Naive thymus-derived CD4-positive, alpha-beta T cell (primary cell): ENCODE results near the gene U2AF2. TPM values are rescaled to one million over a fixed set of nuclear protein-coding genes. Genes with fewer than 3 reads are reported as not detected.

Experiments used
- ATAC-seq: fragments of 150-1000 bp; cut with Tn5 transposase; 2 replicates; pipeline ENCODE4 v1.10.0; 2021; ENCODE audit warnings: mild to moderate bottlenecking, moderate library complexity
- CTCF ChIA-PET: fragments of 350-600 bp; sonication (Branson Sonifier 250); formaldehyde crosslinking; loops from one replicate; lab custom pipeline; 2021; ENCODE audit warnings: antibody characterized with exemption; lab: Charles Lee
- POLR2A ChIA-PET: fragments of 350-600 bp; sonication (Branson Sonifier 250); formaldehyde crosslinking; loops from one replicate; lab custom pipeline; 2021; ENCODE audit warnings: antibody characterized with exemption, inconsistent platforms; lab: Charles Lee
- DNase-seq, 9 donors: peaks; one replicate each; pipeline versions ENCODE4 v3.0.0 to v3.0.0-alpha.2; 2020 to 2022; ENCODE audit warnings: mixed read lengths in 1 of 9
- H3K27ac ChIP-seq: one replicate; pipeline ENCODE4 v1.7.0; 2013; ENCODE audit warnings: mild to moderate bottlenecking, low read depth, low read length, moderate library complexity
- H3K27me3 ChIP-seq, 2 donors: one replicate each; pipeline ENCODE4 v1.7.0; 2013; ENCODE audit warnings: low read length in 2 of 2, mild to moderate bottlenecking in 2 of 2, moderate library complexity in 2 of 2; ENCODE audit not compliant: control insufficient read depth in 2 of 2, insufficient read depth in 2 of 2
- H3K36me3 ChIP-seq, 3 experiments: 1 replicate in 2 of 3; 2 replicates in 1 of 3; pipeline ENCODE4 v1.7.0; 2013; ENCODE audit warnings: low read length in 3 of 3, mild to moderate bottlenecking in 3 of 3, moderate library complexity in 1 of 3; ENCODE audit not compliant: insufficient read depth in 3 of 3, control insufficient read depth in 2 of 3
- H3K4me1 ChIP-seq, 2 donors: one replicate each; pipeline ENCODE4 v1.7.0; 2013; ENCODE audit warnings: low read length in 2 of 2, mild to moderate bottlenecking in 2 of 2, moderate library complexity in 1 of 2; ENCODE audit not compliant: control insufficient read depth in 2 of 2, insufficient read depth in 2 of 2
- H3K4me3 ChIP-seq: 2 replicates; pipeline ENCODE4 v1.7.0; 2013; ENCODE audit warnings: mild to moderate bottlenecking, low read length
- H3K9me3 ChIP-seq, 3 experiments: 1 replicate in 2 of 3; 2 replicates in 1 of 3; pipeline ENCODE4 v1.7.0; 2013; ENCODE audit warnings: low read length in 3 of 3; ENCODE audit not compliant: control insufficient read depth in 2 of 3
- H3K27ac Mint-ChIP-seq, 9 donors: one replicate each; pipeline ENCODE4 v1.8.0; 2020 to 2022; ENCODE audit warnings: mixed read lengths in 9 of 9, mild to moderate bottlenecking in 8 of 9, moderate library complexity in 5 of 9, inconsistent platforms in 2 of 9
- H3K27me3 Mint-ChIP-seq, 5 donors: one replicate each; pipeline ENCODE4 v1.8.0; 2021 to 2022; ENCODE audit warnings: mixed read lengths in 5 of 5, mild to moderate bottlenecking in 1 of 5
- H3K36me3 Mint-ChIP-seq, 5 donors: one replicate each; pipeline ENCODE4 v1.8.0; 2020 to 2022; ENCODE audit warnings: mixed read lengths in 5 of 5, mild to moderate bottlenecking in 3 of 5, inconsistent platforms in 1 of 5
- H3K4me1 Mint-ChIP-seq, 7 donors: one replicate each; pipeline ENCODE4 v1.8.0; 2020 to 2022; ENCODE audit warnings: mixed read lengths in 7 of 7, mild to moderate bottlenecking in 3 of 7, inconsistent platforms in 1 of 7
- H3K4me3 Mint-ChIP-seq, 10 donors: one replicate each; pipeline ENCODE4 v1.8.0; 2020 to 2022; ENCODE audit warnings: mild to moderate bottlenecking in 10 of 10, mixed read lengths in 10 of 10, moderate library complexity in 6 of 10, inconsistent platforms in 2 of 10
- H3K9me3 Mint-ChIP-seq, 11 donors: one replicate each; pipeline ENCODE4 v1.8.0; 2020 to 2022; ENCODE audit warnings: mixed read lengths in 11 of 11, mild to moderate bottlenecking in 4 of 11, inconsistent platforms in 1 of 11, moderate library complexity in 1 of 11
- intact Hi-C, 2 donors: fragments of 100-400 bp; cut with micrococcal nuclease; formaldehyde crosslinking; loops; one replicate each; pipeline ENCODE4 v1.15.1; 2023
- polyA plus RNA-seq, 2 donors: library from polyadenylated mRNA; unstranded; fragments of 300-500 nt; fragmentation: Illumina TruSeq; gene quantifications; one replicate each; pipeline ENCODE4 v1.2.3, GENCODE V29; 2021
- total RNA-seq, 6 experiments: library from RNA in 5 of 6; stranded (reverse) in 5 of 6; gene quantifications; 1 replicate in 5 of 6; 2 replicates in 1 of 6; pipeline ENCODE4 v1.2.3 and lab custom pipeline; 2021 to 2026

Gene U2AF2
- total and polyA plus RNA-seq, 7 experiments from 2014 or later: 5.7 to 284 (median 256) TPM

- ChIA-PET CTCF (interaction anchor here (2.7 kb wide), 1 partner anchor 18 kb away, joined by 17 read pairs; no protein-coding TSS in a partner anchor), POLR2A (interaction anchor here (1.0 to 9.2 kb wide), 2 partner anchors 8 to 14 kb away, joined by 3 to 154 read pairs; no protein-coding TSS in a partner anchor)
- Histone ChIP-seq H3K9me3 (no peaks in the 10 kb centered on the region), H3K4me1 (peaks cover 7 to 15% of the 10 kb centered on the region in 2 donors), H3K4me3 (no peak overlapping the region), H3K36me3 (peaks cover 0 to 6% (median 0%) of the 10 kb centered on the region in 3 experiments), H3K27me3 (no peaks in the 10 kb centered on the region), H3K27ac (no peak overlapping the region)
- H3K36me3 Mint-ChIP-seq: peaks cover 0 to 8% (median 0%) of the 10 kb centered on the region in 5 donors
- ATAC-seq (no peak), DNase-seq (no peak)
- H3K9me3 Mint-ChIP-seq: peaks cover 0 to 10% (median 0%) of the 10 kb centered on the region in 11 donors
- peak overlapping the region in 6 of 9 donors; percentile 34 to 83 (median 58) for H3K27ac Mint-ChIP-seq
- peaks cover 13 to 46% (median 27%) of the 10 kb centered on the region in 7 donors for H3K4me1 Mint-ChIP-seq
- H3K4me3 Mint-ChIP-seq: peak overlapping the region; percentile 10 to 90 (median 61)
- intact Hi-C loops: loop anchor here (5.0 to 10.0 kb wide), 4 partner anchors 243 to 1485 kb away; partner anchors contain the start of genes LENG9 (in 1 of the 2), UBE2S (in 1 of the 2) and ZSCAN5A (in 1 of the 2)
- H3K27me3 Mint-ChIP-seq: peaks cover 0 to 2% (median 0%) of the 10 kb centered on the region in 5 donors
These were observed 4.7 kb upstream of the U2AF2 start for GRCh38 chr19:55650126-55650557.

DNA sequence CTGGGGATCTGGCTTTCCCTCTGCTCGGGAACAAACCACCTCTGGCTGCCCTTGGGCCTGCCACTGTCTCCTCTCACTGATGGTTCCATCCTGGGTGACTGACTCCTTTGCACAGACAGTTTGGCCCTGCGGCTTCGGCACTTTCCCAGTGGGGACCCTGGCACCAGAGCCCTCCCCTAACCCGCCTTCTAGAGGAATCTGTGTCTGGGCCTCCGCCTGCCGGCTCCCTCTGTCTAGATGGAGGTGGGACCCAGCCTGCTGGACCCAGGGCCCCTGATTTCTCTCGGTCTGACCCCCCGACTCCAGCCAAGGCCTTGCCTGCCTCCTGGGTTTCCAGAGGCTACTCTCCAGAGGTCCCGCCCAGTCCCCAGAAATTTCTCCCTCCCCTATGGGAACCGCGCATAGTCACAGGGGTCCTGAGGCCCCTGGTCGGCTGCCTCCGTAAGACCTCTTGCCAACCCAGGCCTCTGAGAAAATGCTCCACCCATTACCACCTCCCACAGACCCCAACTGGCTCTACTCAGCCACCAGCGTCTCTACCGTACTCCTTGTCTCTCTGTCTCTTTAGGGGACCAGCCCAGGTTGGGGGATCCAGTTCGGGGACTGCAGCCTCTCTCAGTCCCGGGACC lies 4.1 kb upstream of the U2AF2 start:
- POLR2A ChIA-PET: interaction anchor here (1.0 to 9.2 kb wide), 2 partner anchors 8 to 15 kb away, joined by 3 to 154 read pairs; no protein-coding TSS in a partner anchor
- Mint-ChIP-seq H3K9me3 (peaks cover 0 to 10% (median 0%) of the 10 kb centered on the region in 11 donors), H3K36me3 (peaks cover 0 to 7% (median 0%) of the 10 kb centered on the region in 5 donors), H3K4me1 (peaks cover 13 to 43% (median 23%) of the 10 kb centered on the region in 7 donors), H3K4me3 (peak overlapping the region in 9 of 10 donors; percentile 10 to 90 (median 63)), H3K27me3 (peaks cover 0 to 2% (median 0%) of the 10 kb centered on the region in 5 donors), H3K27ac (peak overlapping the region in 6 of 9 donors; percentile 34 to 83 (median 49))
- Histone ChIP-seq H3K27ac (no peak overlapping the region), H3K36me3 (no peaks in the 10 kb centered on the region), H3K9me3 (no peaks in the 10 kb centered on the region), H3K27me3 (no peaks in the 10 kb centered on the region), H3K4me3 (no peak overlapping the region), H3K4me1 (peaks cover 9 to 16% of the 10 kb centered on the region in 2 donors)
- intact Hi-C loops: loop anchor here (5.0 to 10.0 kb wide), 4 partner anchors 243 to 1486 kb away; partner anchors contain the start of genes LENG9 (in 1 of the 2), UBE2S (in 1 of the 2) and ZSCAN5A (in 1 of the 2)
- DNase-seq: no peak
- ATAC-seq: no peak
- CTCF ChIA-PET: interaction anchor here (2.7 kb wide), 1 partner anchor 18 kb away, joined by 17 read pairs; no protein-coding TSS in a partner anchor

GRCh38 chr19:55651236-55651635 lies 3.6 kb upstream of the U2AF2 start:
- Histone ChIP-seq H3K4me3 (no peak overlapping the region), H3K4me1 (peaks cover 14 to 21% of the 10 kb centered on the region in 2 donors), H3K9me3 (no peaks in the 10 kb centered on the region), H3K36me3 (no peaks in the 10 kb centered on the region), H3K27ac (no peak overlapping the region), H3K27me3 (no peaks in the 10 kb centered on the region)
- ATAC-seq (no peak), DNase-seq (no peak)
- H3K27ac Mint-ChIP-seq: peak overlapping the region in 4 of 9 donors; percentile 7 to 80 (median 35)
- H3K36me3 Mint-ChIP-seq: peaks cover 0 to 12% (median 0%) of the 10 kb centered on the region in 5 donors
- peaks cover 17 to 47% (median 27%) of the 10 kb centered on the region in 7 donors for H3K4me1 Mint-ChIP-seq
- ChIA-PET POLR2A (no interaction called here), CTCF (no interaction called here)
- intact Hi-C loops: loop anchor here (5.0 to 10.0 kb wide), 4 partner anchors 244 to 1486 kb away; partner anchors contain the start of genes LENG9 (in 1 of the 2), UBE2S (in 1 of the 2) and ZSCAN5A (in 1 of the 2)
- H3K4me3 Mint-ChIP-seq: peak overlapping the region in 2 of 10 donors; percentile 56 to 63
- H3K27me3 Mint-ChIP-seq: peaks cover 0 to 2% (median 0%) of the 10 kb centered on the region in 5 donors
- H3K9me3 Mint-ChIP-seq: peaks cover 0 to 10% (median 0%) of the 10 kb centered on the region in 11 donors

- intact Hi-C loops: loop anchor here (1.0 to 10.0 kb wide), 5 partner anchors 20 to 1488 kb away; partner anchors contain the start of genes LENG9 (in 1 of the 2), UBE2S (in 1 of the 2) and ZSCAN5A (in 1 of the 2)
- Histone ChIP-seq H3K4me1 (peaks cover 24 to 30% of the 10 kb centered on the region in 2 donors), H3K9me3 (no peaks in the 10 kb centered on the region), H3K27me3 (no peaks in the 10 kb centered on the region), H3K4me3 (no peak overlapping the region), H3K36me3 (peaks cover 0 to 8% (median 0%) of the 10 kb centered on the region in 3 experiments), H3K27ac (no peak overlapping the region)
- Mint-ChIP-seq H3K9me3 (peaks cover 0 to 10% (median 0%) of the 10 kb centered on the region in 11 donors), H3K4me3 (peak overlapping the region in 9 of 10 donors; percentile 14 to 83 (median 40)), H3K27ac (peak overlapping the region in 4 of 9 donors; percentile 11 to 71 (median 53)), H3K4me1 (peaks cover 25 to 50% (median 32%) of the 10 kb centered on the region in 7 donors), H3K27me3 (peaks cover 0 to 2% (median 0%) of the 10 kb centered on the region in 5 donors), H3K36me3 (peaks cover 0 to 18% (median under 1%) of the 10 kb centered on the region in 5 donors)
- DNase-seq (peak in 1 of 9 donors; percentile 49), ATAC-seq (no peak)
- ChIA-PET CTCF (interaction anchor here (0.7 to 1.5 kb wide), 3 partner anchors 16 to 152 kb away, joined by 4 to 8 read pairs (median 7); no protein-coding TSS in a partner anchor), POLR2A (interaction anchor here (0.7 to 1.9 kb wide), 4 partner anchors 10 to 371 kb away, joined by 3 to 8 read pairs (median 4); no protein-coding TSS in a partner anchor)
These were observed 2.3 kb upstream of the U2AF2 start for GRCh38 chr19:55652311-55653128.

DNA sequence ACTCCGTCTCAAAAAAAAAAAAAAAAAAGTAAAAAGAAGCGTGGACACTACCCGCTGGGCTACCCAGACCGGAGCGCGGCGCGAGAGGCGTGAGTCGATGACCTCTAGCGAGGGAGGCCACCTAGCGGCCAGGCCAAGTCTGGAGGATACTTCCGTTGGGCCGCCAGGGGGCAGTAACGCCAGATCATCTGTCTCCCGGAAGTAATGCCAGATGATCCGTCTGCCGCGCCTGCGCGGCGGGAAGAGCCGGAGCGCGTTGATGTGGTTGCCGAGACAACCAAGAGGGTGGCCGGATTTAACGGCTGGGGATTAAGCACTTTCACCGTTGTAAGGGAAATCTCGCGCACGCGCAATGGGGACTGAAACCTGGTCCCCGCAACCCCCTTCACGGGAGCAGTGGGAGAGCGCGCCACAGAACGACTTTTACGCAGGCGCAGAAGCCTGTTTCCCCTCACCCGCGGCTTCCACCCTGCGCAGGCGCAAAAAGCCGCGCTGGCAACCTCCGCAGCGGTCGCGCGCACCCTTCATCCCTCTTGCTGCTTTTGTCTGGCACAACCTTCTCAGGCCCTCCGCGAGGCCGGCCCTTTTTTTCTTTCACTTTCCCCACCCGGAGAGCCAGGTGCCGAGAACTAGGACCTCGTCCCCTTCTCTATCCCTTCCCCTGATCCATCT lies 1.0 kb upstream of the U2AF2 start:
- Histone ChIP-seq H3K36me3 (peaks cover 0 to 13% (median 0%) of the 10 kb centered on the region in 3 experiments), H3K27me3 (no peaks in the 10 kb centered on the region), H3K4me3 (peak overlapping the region; percentile 98), H3K9me3 (no peaks in the 10 kb centered on the region), H3K27ac (peak overlapping the region; percentile 99), H3K4me1 (peaks cover 28 to 36% of the 10 kb centered on the region in 2 donors)
- ATAC-seq (peak; percentile 71), DNase-seq (peak in 8 of 9 donors; percentile 95 to 100 (median 100))
- Mint-ChIP-seq H3K27me3 (peaks cover 0 to 2% (median 0%) of the 10 kb centered on the region in 5 donors), H3K4me1 (peaks cover 29 to 57% (median 39%) of the 10 kb centered on the region in 7 donors), H3K27ac (peak overlapping the region; percentile 95 to 100 (median 99)), H3K9me3 (peaks cover 0 to 10% (median 0%) of the 10 kb centered on the region in 11 donors), H3K36me3 (peaks cover 0 to 20% (median 4%) of the 10 kb centered on the region in 5 donors), H3K4me3 (peak overlapping the region; percentile 83 to 99 (median 96))
- ChIA-PET CTCF (interaction anchor here (0.7 to 1.5 kb wide), 9 partner anchors 11 to 536 kb away, joined by 3 to 10 read pairs (median 6); partner anchors contain the start of genes FIZ1, PPP1R12C and ZNF581), POLR2A (interaction anchor here (0.6 to 1.7 kb wide), 39 partner anchors 8 to 1517 kb away, joined by 3 to 25 read pairs (median 4); partner anchors contain the start of genes CNOT3, FIZ1, HSPBP1 and ISOC2)
- intact Hi-C loops: loop anchor here (1.0 to 10.0 kb wide), 17 partner anchors 10 to 1489 kb away; partner anchors contain the start of genes FIZ1 (in 2 of the 2), PPP1R12C (in 2 of the 2), PPP6R1 (in 2 of the 2) and RPL28 (in 2 of the 2)
